ENCODE measurements around the gene PSMD7. TPM values are rescaled to one million over a fixed set of nuclear protein-coding genes. Genes with fewer than 3 reads are reported as not detected.

The PSMD7 gene
- total and polyA plus RNA-seq, 2 of the 13 experiments (the other 11 are each of a cell fraction or from before 2014, with no cell fraction given) = 105 to 224 TPM

DNA sequence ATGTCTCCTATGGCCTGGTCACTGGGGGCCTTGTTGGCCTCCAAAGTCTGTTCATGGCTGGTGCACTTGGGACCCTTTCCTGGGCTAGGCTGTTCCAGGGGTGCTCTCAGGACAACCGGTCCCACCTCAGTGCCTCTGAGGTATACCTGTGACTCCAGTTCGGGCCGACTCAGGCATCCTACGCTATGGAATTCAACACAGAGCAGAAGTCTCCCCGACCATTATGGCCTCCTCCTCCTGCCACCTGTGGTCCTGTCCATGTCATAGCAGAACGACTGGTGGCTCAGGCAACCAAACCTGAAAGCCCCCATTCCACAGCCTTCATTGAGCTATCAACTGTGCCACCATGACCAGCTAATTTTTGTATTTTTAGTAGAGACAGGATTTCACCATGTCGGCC is 8.5 kb upstream of the PSMD7 start:
- 60% methylated on average over 3 of the region's 7 CpGs for WGBS (ENCODE audit: low lambda C conversion rate)
- H3K4me1 ChIP-seq (ENCODE audit: insufficient read depth, low read length) = no peaks in the 10 kb centered on the region
- ATAC-seq (no peak), FAIRE-seq (no peak), DNase-seq (ENCODE audit: low spot score) (no peak)
- intact Hi-C loops (cut with micrococcal nuclease; ENCODE audit: unreplicated experiment) = no loop called here
- POLR2A ChIA-PET = no interaction called here
- no peaks in the 10 kb centered on the region; a peak in 1 of 5 replicates for H3K27me3 ChIP-seq (ENCODE audit: control insufficient read depth in 1 of 2, insufficient read depth in 2 of 2, low read length in 2 of 2)
- H3K4me3 ChIP-seq (replicated peaks in 1 of 3; ENCODE audit: insufficient read depth in 1 of 3, low read depth in 2 of 3, low read length in 3 of 3) = no peak overlapping the region
- in situ Hi-C loops (cut with HindIII; ENCODE audit: extremely low pct_ligation_motif_present, low pct_unique_long_range_greater_than_20kb) = no loop called here
- H4K20me1 ChIP-seq (ENCODE audit: insufficient read depth, low read length) = no peaks in the 10 kb centered on the region
- H3K79me2 ChIP-seq (ENCODE audit: insufficient read depth, low read length) = no peaks in the 10 kb centered on the region
- no peak overlapping the region for H3K9ac ChIP-seq (ENCODE audit: insufficient read depth, low read depth, low read length)
- no peaks in the 10 kb centered on the region for H3K36me3 ChIP-seq (replicated peaks in 1 of 2; ENCODE audit: control insufficient read depth in 1 of 2, insufficient read depth in 2 of 2, low read length in 2 of 2)
- CTCF ChIA-PET (ENCODE audit: low intra/inter-chr PET ratio, low total read pairs) = no interaction called here
- no peak overlapping the region for H3K4me2 ChIP-seq (ENCODE audit: low read depth, low read length)
- H3K27ac ChIP-seq (ENCODE audit: extremely low read length, insufficient read depth, low read length) = no peak overlapping the region
- peaks cover 13% of the 10 kb centered on the region; the same call in 1 of the 2 replicates for H3K9me3 ChIP-seq (ENCODE audit: low read length)
- H2AFZ ChIP-seq (ENCODE audit: low read length) = no peak overlapping the region
- BruUV-seq (replicated peaks) = no TSS peak
- no peak for TF ChIP-seq NFRKB (IDR thresholded peaks at IDR 0.05)
- TF ChIP-seq, protein P1, sequence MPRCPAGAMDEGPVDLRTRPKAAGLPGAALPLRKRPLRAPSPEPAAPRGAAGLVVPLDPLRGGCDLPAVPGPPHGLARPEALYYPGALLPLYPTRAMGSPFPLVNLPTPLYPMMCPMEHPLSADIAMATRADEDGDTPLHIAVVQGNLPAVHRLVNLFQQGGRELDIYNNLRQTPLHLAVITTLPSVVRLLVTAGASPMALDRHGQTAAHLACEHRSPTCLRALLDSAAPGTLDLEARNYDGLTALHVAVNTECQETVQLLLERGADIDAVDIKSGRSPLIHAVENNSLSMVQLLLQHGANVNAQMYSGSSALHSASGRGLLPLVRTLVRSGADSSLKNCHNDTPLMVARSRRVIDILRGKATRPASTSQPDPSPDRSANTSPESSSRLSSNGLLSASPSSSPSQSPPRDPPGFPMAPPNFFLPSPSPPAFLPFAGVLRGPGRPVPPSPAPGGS (CRISPR knock-in tag; IDR thresholded peaks at IDR 0.05) = no peak
- TF ChIP-seq, protein P2, sequence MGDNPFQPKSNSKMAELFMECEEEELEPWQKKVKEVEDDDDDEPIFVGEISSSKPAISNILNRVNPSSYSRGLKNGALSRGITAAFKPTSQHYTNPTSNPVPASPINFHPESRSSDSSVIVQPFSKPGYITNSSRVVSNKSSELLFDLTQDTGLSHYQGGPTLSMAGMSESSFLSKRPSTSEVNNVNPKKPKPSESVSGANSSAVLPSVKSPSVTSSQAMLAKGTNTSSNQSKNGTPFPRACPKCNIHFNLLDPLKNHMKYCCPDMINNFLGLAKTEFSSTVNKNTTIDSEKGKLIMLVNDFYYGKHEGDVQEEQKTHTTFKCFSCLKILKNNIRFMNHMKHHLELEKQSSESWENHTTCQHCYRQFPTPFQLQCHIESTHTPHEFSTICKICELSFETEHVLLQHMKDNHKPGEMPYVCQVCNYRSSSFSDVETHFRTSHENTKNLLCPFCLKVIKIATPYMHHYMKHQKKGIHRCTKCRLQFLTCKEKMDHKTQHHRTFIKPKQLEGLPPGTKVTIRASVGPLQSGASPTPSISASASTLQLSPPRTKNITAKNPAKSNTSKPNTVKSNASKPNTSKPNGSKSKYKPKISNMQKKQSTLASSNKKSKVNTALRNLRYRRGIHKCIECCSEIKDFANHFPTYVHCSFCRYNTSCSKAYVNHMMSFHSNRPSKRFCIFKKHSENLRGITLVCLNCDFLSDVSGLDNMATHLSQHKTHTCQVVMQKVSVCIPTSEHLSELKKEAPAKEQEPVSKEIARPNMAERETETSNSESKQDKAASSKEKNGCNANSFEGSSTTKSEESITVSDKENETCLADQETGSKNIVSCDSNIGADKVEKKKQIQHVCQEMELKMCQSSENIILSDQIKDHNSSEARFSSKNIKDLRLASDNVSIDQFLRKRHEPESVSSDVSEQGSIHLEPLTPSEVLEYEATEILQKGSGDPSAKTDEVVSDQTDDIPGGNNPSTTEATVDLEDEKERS (CRISPR knock-in tag; IDR thresholded peaks at IDR 0.05) = no peak
- TF ChIP-seq ZBTB3 (CRISPR knock-in tag; IDR thresholded peaks at IDR 0.05; ENCODE audit: borderline replicate concordance, low read depth) = no peak
- TF ChIP-seq HNRNPK (IDR thresholded peaks at IDR 0.05; ENCODE audit: low read depth, low read length, poor library complexity, severe bottlenecking) = no peak
- TF ChIP-seq, protein P3, sequence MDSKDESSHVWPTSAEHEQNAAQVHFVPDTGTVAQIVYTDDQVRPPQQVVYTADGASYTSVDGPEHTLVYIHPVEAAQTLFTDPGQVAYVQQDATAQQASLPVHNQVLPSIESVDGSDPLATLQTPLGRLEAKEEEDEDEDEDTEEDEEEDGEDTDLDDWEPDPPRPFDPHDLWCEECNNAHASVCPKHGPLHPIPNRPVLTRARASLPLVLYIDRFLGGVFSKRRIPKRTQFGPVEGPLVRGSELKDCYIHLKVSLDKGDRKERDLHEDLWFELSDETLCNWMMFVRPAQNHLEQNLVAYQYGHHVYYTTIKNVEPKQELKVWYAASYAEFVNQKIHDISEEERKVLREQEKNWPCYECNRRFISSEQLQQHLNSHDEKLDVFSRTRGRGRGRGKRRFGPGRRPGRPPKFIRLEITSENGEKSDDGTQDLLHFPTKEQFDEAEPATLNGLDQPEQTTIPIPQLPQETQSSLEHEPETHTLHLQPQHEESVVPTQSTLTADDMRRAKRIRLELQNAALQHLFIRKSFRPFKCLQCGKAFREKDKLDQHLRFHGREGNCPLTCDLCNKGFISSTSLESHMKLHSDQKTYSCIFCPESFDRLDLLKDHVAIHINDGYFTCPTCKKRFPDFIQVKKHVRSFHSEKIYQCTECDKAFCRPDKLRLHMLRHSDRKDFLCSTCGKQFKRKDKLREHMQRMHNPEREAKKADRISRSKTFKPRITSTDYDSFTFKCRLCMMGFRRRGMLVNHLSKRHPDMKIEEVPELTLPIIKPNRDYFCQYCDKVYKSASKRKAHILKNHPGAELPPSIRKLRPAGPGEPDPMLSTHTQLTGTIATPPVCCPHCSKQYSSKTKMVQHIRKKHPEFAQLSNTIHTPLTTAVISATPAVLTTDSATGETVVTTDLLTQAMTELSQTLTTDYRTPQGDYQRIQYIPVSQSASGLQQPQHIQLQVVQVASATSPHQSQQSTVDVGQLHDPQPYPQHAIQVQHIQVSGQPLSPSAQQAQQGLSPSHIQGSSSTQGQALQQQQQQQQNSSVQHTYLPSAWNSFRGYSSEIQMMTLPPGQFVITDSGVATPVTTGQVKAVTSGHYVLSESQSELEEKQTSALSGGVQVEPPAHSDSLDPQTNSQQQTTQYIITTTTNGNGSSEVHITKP (CRISPR knock-in tag; IDR thresholded peaks at IDR 0.05; ENCODE audit: low read depth) = no peak
- TF ChIP-seq, protein P4, sequence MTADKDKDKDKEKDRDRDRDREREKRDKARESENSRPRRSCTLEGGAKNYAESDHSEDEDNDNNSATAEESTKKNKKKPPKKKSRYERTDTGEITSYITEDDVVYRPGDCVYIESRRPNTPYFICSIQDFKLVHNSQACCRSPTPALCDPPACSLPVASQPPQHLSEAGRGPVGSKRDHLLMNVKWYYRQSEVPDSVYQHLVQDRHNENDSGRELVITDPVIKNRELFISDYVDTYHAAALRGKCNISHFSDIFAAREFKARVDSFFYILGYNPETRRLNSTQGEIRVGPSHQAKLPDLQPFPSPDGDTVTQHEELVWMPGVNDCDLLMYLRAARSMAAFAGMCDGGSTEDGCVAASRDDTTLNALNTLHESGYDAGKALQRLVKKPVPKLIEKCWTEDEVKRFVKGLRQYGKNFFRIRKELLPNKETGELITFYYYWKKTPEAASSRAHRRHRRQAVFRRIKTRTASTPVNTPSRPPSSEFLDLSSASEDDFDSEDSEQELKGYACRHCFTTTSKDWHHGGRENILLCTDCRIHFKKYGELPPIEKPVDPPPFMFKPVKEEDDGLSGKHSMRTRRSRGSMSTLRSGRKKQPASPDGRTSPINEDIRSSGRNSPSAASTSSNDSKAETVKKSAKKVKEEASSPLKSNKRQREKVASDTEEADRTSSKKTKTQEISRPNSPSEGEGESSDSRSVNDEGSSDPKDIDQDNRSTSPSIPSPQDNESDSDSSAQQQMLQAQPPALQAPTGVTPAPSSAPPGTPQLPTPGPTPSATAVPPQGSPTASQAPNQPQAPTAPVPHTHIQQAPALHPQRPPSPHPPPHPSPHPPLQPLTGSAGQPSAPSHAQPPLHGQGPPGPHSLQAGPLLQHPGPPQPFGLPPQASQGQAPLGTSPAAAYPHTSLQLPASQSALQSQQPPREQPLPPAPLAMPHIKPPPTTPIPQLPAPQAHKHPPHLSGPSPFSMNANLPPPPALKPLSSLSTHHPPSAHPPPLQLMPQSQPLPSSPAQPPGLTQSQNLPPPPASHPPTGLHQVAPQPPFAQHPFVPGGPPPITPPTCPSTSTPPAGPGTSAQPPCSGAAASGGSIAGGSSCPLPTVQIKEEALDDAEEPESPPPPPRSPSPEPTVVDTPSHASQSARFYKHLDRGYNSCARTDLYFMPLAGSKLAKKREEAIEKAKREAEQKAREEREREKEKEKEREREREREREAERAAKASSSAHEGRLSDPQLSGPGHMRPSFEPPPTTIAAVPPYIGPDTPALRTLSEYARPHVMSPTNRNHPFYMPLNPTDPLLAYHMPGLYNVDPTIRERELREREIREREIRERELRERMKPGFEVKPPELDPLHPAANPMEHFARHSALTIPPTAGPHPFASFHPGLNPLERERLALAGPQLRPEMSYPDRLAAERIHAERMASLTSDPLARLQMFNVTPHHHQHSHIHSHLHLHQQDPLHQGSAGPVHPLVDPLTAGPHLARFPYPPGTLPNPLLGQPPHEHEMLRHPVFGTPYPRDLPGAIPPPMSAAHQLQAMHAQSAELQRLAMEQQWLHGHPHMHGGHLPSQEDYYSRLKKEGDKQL (CRISPR knock-in tag; IDR thresholded peaks at IDR 0.05; ENCODE audit: low read depth) = no peak
- TF ChIP-seq FOXJ3 (CRISPR knock-in tag; IDR thresholded peaks at IDR 0.05; ENCODE audit: borderline replicate concordance) = no peak
- TF ChIP-seq CEBPB (IDR thresholded peaks at IDR 0.05; ENCODE audit: borderline replicate concordance, low read depth, low read length) = no peak
- TF ChIP-seq ZNF317 (CRISPR knock-in tag; IDR thresholded peaks at IDR 0.05) = no peak

Data from HepG2 (cell line).